Esophagus squamous epithelium (tissue), 4 donors: ENCODE results near the gene GJB4.

Experiments used
- POLR2A ChIP-seq, 4 donors: fragments of 450-650 bp; IDR thresholded peaks; one replicate each; pipeline ENCODE4 v1.6.1; 2017; ENCODE audit warnings: antibody characterized with exemption in 4 of 4, mild to moderate bottlenecking in 4 of 4, moderate library complexity in 3 of 4
- TF ChIP-seq, protein P1 (sequence below), 6 experiments: fragments of 450-650 bp in 4 of 6; fragments of 200-600 bp in 2 of 6; sonication (generic) in 2 of 6; IDR thresholded peaks; one replicate each; pipeline ENCODE4 v1.5.1; 2016 to 2019; ENCODE audit warnings: antibody characterized with exemption in 6 of 6, mild to moderate bottlenecking in 4 of 6, moderate library complexity in 4 of 6

DNA sequence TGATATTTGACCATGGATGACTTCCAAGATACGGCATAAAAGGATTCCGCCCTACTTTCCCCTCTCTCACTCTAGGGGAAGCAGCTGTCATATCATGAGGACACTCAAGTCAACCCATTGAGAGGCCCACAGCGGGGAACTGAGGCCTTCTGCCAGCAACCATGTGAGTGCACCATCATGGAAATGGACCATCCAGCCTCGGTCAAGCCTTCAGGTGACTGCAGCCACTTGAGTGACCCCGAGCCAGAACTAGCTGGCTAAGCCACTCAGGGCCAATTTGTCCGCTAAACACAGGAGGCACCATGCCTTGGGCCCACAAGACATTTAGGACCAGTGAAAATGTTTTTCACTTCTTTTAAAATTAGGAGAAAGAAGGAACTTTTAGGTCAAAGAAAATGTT is 15.8 kb upstream of the GJB4 start:
- TF ChIP-seq, protein P1, sequence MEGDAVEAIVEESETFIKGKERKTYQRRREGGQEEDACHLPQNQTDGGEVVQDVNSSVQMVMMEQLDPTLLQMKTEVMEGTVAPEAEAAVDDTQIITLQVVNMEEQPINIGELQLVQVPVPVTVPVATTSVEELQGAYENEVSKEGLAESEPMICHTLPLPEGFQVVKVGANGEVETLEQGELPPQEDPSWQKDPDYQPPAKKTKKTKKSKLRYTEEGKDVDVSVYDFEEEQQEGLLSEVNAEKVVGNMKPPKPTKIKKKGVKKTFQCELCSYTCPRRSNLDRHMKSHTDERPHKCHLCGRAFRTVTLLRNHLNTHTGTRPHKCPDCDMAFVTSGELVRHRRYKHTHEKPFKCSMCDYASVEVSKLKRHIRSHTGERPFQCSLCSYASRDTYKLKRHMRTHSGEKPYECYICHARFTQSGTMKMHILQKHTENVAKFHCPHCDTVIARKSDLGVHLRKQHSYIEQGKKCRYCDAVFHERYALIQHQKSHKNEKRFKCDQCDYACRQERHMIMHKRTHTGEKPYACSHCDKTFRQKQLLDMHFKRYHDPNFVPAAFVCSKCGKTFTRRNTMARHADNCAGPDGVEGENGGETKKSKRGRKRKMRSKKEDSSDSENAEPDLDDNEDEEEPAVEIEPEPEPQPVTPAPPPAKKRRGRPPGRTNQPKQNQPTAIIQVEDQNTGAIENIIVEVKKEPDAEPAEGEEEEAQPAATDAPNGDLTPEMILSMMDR (IDR thresholded peaks at IDR 0.05), result no peak
- TF ChIP-seq POLR2A (IDR thresholded peaks at IDR 0.05), result no peak
